NCI-H460 (cell line): ENCODE results near the gene SEMA3E. TPM values are rescaled to one million over a fixed set of nuclear protein-coding genes. Genes with fewer than 3 reads are reported as not detected.

Experiments used
- DNase-seq: peaks from one replicate; pipeline ENCODE4 v3.0.0-alpha.2; 2016; ENCODE audit warnings: low read depth; ENCODE audit errors: extremely low read depth
- total RNA-seq: library from RNA; depleted of rRNA; stranded (reverse); fragments of >200 nt; shearing (Covaris generic); gene quantifications from 2 replicates; pipeline ENCODE4 v1.2.3, GENCODE V29; 2014

SEMA3E gene
- total RNA-seq, 1 experiment from 2014 or later = 23.9 TPM

DNA sequence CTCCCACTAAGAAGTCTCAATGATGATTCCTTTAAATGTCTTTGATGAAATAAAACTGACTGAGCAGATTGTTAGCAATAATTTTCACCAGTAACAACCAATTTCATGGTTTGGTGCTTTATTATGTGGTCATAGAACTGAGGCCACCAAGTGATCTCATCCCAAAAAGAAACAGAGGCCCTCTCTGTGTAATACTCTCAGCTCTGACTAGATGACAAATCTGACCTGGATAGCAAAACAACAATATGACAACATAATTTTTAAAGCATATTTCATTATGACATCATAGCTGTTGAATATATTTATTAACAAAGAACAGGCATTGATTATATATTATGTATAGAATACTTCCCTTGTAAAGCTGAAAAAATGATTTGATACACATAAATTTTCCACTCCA lies 5.9 kb downstream of the SEMA3E start:
- DNase-seq = no peak

DNA sequence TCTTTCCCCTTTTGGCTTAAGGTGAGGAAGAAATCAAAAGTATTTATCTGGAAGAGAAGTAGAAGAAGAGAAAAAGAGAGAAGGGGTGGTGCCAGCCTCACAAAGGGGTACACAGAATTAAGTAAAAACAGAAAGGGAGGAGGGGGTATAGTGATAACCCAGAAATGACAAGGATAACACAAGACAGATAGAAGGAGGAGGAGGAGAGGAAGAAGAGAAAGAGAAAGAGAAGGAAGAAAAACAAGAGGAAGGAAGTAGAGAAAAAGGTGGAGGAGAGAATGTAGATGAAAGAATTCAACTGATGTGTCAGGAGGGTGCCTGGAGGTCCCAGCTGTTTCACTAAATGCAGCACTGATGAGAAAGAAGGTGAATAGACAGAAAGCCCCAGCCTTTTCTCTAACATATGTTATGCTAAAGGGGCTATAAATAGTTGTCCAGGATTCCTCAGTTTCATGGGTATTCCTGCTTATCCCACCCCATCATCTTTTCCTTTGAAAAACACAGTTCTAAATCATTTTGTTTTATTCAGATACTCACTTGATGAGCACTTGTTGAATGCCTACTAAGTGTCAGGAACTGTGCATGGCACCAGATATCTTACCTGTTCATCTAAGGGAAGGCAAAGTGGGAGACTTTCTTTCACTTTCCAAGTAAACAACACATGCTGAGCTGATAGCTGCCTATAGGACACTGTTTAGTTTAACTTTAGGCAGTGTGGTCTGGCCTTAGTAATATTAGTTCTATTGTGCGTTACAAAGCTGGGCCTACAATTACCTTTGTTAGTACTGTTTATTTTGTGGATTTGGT lies 8.0 kb downstream of the SEMA3E start:
- DNase-seq = no peak

DNA sequence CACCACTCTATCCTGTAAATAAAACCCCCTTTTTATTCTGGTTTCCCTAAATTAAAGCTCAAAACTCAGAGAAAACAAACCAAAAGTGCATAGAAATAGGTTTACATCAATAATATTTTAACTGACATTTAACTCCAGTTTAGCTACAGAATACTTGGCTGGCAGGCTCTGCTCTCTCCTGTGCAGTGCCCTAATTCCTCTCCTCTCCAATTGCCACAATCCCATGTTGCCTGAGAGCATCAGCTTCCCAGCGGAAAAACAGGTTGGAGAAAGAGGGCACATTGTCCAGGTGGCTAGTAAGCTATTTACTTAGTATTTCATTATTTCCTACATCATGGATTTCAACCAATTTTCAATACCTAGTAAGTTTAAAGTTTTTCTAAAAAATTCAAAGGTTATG lies 8.7 kb downstream of the SEMA3E start:
- no peak for DNase-seq

DNA sequence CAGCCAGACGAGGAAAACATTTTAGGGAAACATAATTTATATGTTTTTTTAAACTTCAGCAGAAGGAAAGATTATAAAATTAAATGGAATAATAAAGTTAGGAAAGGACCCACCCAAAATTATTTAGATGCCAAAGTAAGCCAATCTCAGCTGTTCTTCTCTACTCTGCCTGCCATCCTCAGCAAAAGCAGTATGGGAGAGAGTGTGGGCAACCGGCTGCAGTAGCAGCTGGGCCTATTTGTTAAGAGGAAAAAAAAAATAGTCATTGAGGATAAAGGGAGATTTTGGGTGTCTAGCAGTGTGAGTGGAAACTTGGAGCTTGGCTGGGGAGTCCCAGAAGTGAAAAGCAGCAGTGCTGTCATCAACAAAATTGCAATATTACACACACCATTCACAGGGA lies 15.4 kb downstream of the SEMA3E start:
- DNase-seq = no peak

DNA sequence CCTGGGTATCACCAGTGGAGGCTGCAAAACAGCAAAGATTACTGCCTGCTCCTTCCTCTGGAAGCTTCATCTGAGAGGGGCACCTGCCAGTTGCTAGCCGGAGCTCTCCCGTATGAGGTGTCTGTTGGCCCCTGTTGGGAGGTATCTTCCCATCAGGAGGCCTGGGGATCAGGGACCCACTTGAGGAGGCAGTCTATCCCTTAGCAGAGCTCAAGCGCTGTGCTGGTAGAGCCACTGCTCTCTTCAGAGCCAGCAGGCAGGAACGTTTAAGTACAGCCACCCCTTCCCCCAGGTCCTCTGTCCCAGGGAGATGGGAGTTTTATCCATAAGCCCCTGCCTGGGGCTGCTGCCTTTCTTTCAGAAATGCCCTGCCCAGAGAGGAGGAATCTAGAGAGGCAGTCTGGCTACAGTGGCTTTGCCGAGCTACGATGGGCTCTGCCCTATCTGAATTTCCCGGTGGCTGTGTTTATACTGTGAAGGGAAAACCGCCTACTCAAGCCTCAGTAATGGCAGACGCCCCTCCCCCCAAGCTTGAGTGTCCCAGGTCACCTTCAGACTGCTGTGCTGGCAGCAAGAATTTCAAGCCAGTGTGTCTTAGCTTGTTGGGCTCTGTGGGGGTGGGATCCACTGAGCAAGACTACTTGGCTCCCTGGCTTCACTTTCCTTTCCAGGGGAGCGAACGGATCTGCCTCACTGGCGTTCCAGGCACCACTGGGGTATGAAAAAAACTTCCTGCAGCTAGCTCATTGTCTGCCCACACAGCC lies 19.6 kb downstream of the SEMA3E start:
- DNase-seq = no peak

DNA sequence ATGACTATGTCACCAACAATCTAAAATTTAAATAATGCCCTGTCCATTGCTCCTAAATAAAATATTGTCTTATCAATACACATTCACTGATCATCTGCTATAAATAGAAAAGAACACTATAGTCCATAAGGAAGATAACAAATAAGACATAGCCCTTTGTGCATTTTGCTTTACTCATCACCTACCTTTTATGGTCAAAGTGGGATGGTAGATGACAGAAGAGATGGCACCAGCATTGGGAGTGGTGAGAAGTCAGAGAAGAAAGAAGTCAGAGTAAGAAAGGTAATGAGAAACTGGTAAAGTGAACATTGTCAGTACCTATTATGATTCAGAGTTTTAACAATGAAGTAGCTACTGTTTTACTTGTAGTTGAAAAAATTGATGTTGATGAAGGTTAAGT lies 31.1 kb downstream of the SEMA3E start:
- DNase-seq = no peak

DNA sequence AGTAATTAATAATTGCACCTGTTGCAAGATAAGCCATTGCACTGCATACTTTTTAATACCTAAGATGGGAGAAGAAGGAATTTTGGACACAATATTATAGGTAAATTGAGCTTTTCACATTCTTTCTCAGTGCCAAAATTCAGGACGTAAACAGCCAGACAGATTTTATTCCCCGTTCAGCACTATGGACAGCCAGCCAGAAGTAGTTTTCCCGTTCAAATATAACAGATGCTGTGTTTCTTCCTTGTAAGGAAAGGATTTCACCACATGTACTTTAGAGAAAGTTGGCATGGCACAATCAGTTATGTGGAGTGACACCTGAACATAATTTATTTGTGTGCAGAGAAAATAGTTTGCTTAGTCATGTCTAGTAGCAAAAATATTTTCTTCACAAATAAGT lies 34.8 kb downstream of the SEMA3E start:
- no peak for DNase-seq

DNA sequence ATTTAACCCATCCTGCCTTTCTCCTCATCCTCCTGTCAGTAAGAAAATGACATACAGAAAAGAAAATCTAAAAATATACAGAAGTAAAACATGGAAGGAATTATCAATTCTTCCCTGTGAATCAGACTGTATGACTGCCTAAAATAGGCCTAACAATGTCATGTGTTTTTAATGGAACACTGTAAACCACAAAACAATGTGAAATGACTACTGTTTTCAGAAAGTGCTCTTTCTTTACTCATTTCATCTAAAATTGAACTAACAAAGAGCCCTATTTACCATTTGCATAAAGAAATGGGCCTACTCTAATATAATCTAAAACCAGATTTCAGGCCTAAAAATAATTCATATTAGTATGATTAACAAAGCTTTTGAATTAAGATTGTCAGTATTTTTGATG lies 35.7 kb downstream of the SEMA3E start:
- no peak for DNase-seq

DNA sequence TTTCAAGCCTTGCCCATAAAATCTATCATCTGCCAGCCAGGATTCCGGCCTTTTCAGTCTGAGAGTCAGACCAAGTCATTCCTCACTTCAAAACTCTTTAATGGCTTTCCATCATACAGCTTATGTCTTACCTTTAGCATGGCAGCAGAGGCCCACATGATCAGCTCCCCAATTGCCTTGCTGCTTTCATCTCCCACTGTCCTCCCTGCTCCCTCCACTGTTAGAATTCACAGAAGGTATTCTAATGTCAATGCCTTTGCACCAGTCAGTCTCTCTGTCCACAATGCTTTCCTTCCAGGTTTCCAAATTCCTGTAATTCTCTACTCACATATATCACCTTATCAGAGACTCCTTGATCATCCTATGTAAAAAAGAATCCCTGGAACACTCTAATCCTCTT lies 37.2 kb downstream of the SEMA3E start:
- no peak for DNase-seq

DNA sequence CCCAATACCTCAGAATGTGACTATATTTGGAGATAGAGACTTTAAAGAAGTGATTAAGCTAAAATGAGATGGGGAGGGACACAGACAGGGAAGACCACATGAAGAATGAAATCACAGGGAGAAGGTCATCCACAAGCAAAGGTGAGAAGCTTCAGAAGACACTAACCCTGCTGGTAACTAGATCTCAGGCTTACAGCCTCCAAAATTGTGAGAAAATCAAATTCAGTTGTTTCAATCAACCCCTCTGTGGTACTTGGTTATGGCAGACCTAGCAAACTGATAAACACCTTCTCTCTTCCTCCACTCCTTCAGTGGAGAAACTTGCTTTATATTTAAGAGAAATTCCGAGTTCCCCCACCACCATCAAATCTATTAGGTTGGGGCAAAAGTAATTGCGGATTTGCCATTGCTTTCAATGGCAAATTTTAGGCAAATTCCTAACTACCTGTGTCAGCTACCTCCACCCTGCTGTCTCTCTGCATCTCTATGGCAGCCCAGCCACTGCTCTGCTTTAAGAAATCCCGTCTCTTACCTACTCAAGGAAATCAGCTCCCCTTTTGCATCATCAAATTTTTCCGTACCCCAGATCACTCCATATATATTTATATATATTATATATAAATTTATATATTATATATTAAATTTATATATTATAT lies 38.2 kb downstream of the SEMA3E start:
- no peak for DNase-seq

DNA sequence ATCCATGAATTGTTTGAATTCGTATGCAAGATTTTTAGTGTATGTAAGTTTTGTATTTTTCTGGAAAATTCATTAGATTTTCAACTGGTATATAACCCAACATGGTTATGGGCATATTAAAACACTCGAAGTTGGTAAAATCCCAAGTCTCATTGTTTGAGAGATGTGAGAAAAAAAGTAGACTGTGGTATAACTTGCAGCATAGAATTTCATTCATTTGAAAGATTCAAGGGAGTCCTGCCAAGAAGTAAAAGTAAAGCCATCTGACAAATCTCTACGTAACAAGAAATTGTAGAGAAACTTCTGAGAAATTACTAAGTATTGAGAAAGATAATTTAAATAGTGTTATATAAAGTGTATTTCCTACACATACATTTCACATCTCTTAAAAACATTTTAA lies 40.2 kb downstream of the SEMA3E start:
- DNase-seq = no peak

DNA sequence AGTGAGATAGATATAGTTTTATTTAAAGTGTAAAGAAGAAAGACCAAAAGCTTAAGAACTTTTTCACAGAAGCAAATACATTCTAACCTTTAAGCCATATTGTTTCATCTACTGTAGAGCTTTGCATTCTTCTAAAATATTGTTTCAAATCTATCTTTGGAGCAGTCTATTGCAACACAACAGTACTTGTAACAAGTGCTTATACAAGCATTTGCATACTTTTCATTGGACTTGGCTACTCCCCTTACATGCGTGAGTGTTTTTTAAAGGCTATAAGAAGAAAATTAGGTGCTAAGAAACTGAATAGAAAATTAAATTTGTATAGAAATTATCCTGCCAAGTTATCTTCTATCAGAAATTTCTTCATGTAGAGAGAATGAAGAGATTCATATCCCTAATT lies 45.3 kb downstream of the SEMA3E start:
- DNase-seq = no peak

DNA sequence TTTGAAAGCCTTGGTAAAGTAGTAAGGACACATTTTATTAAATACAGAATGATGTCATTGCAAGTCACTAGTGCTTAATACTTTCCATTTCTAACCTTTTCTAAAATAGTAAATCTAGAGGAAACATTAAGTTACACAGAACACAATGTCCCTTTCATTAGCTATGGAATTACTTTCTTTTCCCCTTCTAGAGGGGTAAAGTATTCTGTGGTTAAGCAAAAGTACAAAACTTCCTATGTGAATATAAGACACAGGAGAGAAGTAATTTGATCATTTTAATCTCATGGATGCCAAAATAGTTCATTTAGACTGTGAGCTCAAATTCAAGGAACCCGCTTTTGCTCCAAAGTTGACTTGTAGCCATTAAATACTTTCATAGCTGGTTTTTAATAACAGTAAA lies 49.8 kb downstream of the SEMA3E start:
- no peak for DNase-seq

DNA sequence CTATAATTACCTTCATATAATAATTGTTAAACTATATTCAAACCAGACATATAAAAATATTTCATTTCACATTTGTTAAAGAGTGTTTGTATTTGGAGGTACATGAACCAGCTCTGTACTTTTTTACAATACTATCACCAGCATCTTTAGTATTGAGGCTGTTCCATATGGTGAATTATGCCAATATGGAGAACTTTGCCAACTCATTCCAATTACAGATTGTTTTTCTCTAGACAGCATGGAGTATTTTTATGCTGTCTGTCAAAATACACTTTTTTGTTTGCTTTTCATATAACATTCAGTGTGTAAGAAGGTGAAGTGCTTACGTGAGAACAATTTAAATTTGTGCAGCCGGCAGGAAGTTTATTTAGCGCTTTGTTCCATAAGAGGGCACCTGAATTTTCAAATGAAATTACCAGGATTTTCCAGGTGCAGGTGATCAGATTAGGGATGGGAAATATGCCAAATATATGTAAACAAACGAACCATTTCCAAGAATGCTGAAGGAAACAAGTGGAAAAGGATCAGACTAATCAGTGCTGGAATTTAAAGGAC lies 54.9 kb downstream of the SEMA3E start:
- no peak for DNase-seq

DNA sequence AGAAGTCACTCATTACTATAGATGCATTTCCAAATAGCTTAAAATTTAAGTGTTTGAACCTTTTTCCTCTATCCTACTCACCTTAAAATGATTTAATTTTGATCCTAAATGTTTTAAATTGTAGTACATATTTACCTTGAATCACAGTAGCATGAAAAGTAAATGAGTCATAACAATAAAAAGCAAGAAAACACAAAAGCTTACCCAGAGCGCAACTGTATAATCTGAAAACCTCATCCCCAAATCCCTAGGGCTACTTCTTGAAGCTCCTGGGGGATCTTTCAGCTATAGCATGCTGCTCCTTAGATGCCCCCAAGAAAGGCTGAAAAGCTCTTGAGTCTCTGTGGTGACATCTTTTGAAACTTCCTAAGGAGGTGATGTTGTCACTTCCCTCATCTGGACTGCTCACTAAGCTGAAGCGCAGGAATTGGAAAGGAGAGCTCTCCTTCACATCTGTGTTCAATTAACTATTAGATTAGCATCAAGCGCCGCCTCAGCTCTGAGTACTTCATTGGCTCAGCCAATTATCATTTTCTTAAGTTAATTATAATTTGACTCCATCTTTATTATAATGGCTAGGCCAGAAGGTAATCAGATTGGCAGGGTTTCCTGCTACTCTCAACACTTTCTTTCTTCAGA lies 60.2 kb downstream of the SEMA3E start:
- DNase-seq = no peak

DNA sequence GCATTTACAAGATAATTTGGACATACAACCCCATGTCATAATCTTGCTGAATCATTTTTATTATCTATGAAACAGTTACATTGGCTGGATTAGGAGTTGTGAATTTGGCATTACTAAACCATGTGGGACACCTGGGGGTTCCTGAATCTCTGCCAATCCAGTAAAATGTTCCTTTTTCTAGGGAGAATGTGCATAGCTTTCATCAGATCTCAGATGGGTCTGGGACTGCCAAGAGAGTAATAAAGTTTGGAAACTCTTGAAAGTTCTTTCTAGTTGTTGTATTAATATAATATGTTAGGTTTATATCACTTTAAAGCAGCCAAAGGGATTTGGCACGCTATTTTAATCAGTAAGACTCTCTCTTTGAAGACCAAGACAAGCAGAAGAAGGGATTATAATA lies 62.7 kb downstream of the SEMA3E start:
- no peak for DNase-seq

DNA sequence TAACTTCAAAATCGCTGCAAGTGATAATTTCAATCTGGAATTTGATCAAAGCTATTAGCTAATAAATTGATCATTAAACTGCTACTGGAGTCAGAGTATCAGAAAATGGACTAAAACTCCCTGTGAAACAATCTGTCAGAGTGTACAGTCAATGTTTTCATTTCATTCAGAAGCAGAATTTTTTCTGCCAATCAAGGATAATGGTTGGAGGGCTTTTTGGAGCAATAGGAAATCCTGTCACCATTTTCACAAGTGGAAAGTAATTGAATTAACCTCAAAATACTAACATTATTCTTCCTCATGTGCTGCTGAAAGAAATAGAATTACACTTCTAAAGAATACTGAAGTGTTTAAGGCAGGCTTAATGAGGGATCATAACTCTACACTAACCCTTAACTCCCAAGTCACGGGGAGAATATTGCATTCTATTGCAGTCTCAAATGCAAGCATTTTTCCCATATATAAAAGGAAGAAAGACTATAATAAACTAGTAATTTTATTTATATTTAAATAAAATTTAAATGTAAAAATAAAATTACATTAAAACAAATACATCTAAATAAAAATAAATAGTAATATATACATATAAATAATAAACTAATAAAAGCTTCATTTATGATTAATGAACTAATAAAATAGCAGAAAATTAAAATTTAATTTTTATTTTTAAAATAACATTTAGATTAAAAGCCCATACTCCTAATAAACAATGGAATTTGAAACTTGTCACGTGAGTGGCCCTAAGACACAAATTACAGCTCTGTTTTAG lies 67.1 kb downstream of the SEMA3E start:
- no peak for DNase-seq

DNA sequence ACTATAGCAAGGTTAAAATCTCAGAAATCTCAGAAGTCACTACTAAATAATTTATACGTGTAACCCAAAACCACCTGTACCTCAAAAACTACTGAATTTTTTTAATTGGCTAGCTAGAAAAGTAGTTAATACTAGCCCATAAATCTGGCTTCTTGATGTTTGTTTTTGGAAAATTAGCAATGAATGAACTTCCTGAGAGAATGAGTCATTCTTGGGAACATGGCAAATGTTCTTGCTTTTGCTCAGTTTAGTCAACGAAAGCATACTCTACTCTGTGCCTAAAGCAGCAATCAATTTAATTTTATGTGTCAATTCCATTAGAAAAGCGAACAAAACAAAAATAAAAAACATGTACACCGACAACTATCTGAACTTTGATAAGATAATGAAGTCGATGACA lies 69.2 kb downstream of the SEMA3E start:
- DNase-seq = no peak

DNA sequence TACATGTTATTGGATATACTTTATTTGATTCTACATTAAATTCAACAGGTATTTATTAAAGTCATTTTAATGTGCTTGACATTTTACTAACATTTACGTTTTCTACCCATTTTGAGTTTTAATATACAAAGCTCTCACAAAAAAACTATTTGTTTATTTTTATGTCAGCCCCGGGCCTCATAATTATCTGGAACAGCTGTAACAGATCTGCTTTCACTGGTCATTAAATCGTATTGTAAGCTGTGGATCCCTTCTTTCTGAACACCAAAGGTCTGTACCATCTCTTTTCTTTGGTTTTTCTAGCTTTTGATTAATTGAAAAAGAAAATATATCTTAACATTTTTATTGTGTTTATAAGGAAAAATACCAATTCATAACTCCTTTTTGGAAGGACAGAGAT lies 73.5 kb downstream of the SEMA3E start:
- DNase-seq = no peak

DNA sequence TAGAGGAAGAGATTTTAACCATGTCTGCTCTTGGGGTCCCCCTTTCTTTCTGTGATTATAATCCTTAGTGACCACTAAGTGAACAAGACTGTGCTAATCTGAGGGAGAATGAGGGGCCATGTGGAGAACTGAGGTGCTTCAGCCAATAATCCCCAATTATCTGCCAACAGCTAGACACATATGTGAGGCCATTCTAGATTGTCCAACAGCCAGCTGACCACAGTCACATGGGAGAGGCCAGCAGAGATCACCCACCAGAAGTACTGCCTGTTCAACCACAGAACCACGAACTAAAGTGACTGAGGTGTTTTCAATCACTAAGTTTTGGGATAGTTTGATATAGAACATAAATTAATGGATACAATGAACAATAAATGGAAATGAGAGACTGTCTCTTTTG lies 74.3 kb downstream of the SEMA3E start:
- no peak for DNase-seq
